HepG2 (cell line): Measurements from ENCODE around the gene RAB40C. TPM values are rescaled to one million over a fixed set of nuclear protein-coding genes. Genes with fewer than 3 reads are reported as not detected.
A peak's percentile ranks its signal among the peaks of the same experiment; 100 is the strongest.

Experiments
- AFF4 ChIP-seq: sonication (generic); formaldehyde crosslinking; IDR thresholded peaks from 2 replicates; pipeline ENCODE4 v1.4.0; 2020; ENCODE audit warnings: missing genetic modification reagents
- DDIT3 ChIP-seq: sonication (generic); formaldehyde crosslinking; IDR thresholded peaks from 2 replicates; pipeline ENCODE4 v1.4.0; 2020; ENCODE audit warnings: mild to moderate bottlenecking, missing genetic modification reagents
- KDM4B ChIP-seq: sonication (generic); formaldehyde crosslinking; IDR thresholded peaks from 2 replicates; pipeline ENCODE4 v1.4.0; 2020; ENCODE audit warnings: missing genetic modification reagents
- MIER2 ChIP-seq: IDR thresholded peaks from 2 replicates; pipeline ENCODE4 v1.6.1; 2016; ENCODE audit warnings: missing biosample characterization, missing genetic modification reagents
- NR3C1 ChIP-seq: sonication (generic); formaldehyde crosslinking; IDR thresholded peaks from 2 replicates; pipeline ENCODE4 v1.4.0; 2020; ENCODE audit warnings: missing genetic modification reagents
- PHF21A ChIP-seq: sonication (generic); formaldehyde crosslinking; IDR thresholded peaks from 2 replicates; pipeline ENCODE4 v1.5.0; 2020; ENCODE audit warnings: mild to moderate bottlenecking, missing genetic modification reagents
- POLR2AphosphoS5 ChIP-seq: IDR thresholded peaks from 2 replicates; pipeline ENCODE4 v1.6.1; 2012; ENCODE audit warnings: low read depth, low read length
- RARA ChIP-seq: IDR thresholded peaks from 2 replicates; pipeline ENCODE4 v1.6.1; 2016; ENCODE audit warnings: missing genetic modification reagents, missing compliant biosample characterization
- SRSF4 ChIP-seq: fragments of 200-400 bp; formaldehyde crosslinking; IDR thresholded peaks from one replicate; pipeline ENCODE4 v1.6.1; 2018; ENCODE audit warnings: mild to moderate bottlenecking, low read depth, low read length, moderate library complexity; ENCODE audit not compliant: poor library complexity, severe bottlenecking
- STAT5B ChIP-seq: sonication (generic); formaldehyde crosslinking; IDR thresholded peaks from 2 replicates; pipeline ENCODE4 v1.4.0; 2020; ENCODE audit warnings: missing genetic modification reagents
- TCF7L2 ChIP-seq: IDR thresholded peaks from 2 replicates; pipeline ENCODE4 v1.6.1; 2011; ENCODE audit warnings: mild to moderate bottlenecking, low read depth, low read length, moderate library complexity
- TEAD2 ChIP-seq: sonication (generic); formaldehyde crosslinking; IDR thresholded peaks from 2 replicates; pipeline ENCODE4 v1.9.0; 2021; ENCODE audit warnings: missing genetic modification reagents
- TRAFD1 ChIP-seq: sonication (generic); formaldehyde crosslinking; IDR thresholded peaks from 2 replicates; pipeline ENCODE4 v1.5.1; 2020; ENCODE audit warnings: missing genetic modification reagents, mild to moderate bottlenecking, borderline replicate concordance
- ZHX1 ChIP-seq: sonication (generic); formaldehyde crosslinking; IDR thresholded peaks from 2 replicates; pipeline ENCODE4 v1.8.1; 2022; ENCODE audit warnings: low read depth, mild to moderate bottlenecking, missing genetic modification reagents
- ZNF17 ChIP-seq: sonication (generic); formaldehyde crosslinking; IDR thresholded peaks from 2 replicates; pipeline ENCODE4 v1.5.0; 2020; ENCODE audit warnings: mild to moderate bottlenecking, missing genetic modification reagents
- ZNF513 ChIP-seq: sonication (generic); formaldehyde crosslinking; conservative IDR thresholded peaks from 2 replicates; pipeline ENCODE4 v1.5.0; 2020; ENCODE audit warnings: missing genetic modification reagents
- ZNF703 ChIP-seq: sonication (generic); formaldehyde crosslinking; IDR thresholded peaks from 2 replicates; pipeline ENCODE4 v1.5.1; 2020; ENCODE audit warnings: missing genetic modification reagents, mild to moderate bottlenecking, moderate library complexity, borderline replicate concordance
- polyA plus RNA-seq, 8 experiments: library from polyadenylated mRNA; depleted of rRNA in 3 of 8; stranded (reverse) in 7 of 8; unstranded in 1 of 8; fragments of >200 nt; fragmentation: Illumina TruSeq in 4 of 8; extraction: Trizol in 4 of 8; gene quantifications; 2 replicates each; pipeline versions ENCODE4 v1.2.1 to v1.2.3, GENCODE V29; 2011 to 2016; ENCODE audit warnings: low read depth in 4 of 8, missing spikeins in 1 of 8, mixed read lengths in 1 of 8; ENCODE audit not compliant: insufficient read depth in 1 of 8
- total RNA-seq, 5 experiments: library from RNA; depleted of rRNA; stranded (reverse); fragments of >200 nt; fragmentation: Illumina TruSeq; extraction: Trizol; gene quantifications; 2 replicates each; pipeline ENCODE4 v1.2.3, GENCODE V29; 2016; ENCODE audit warnings: low read depth in 1 of 5

The RAB40C gene
- total and polyA plus RNA-seq, 2 of the 13 experiments (the other 11 are each of a cell fraction or from before 2014, with no cell fraction given) = 7.7 to 11.5 TPM

GRCh38 chr16:630815-631405 lies 41.0 kb downstream of the RAB40C start, which contains the start of gene WFIKKN1 (continued):
- TF ChIP-seq DDIT3 (CRISPR knock-in tag) (no peak), MIER2 (CRISPR knock-in tag) (no peak), NR3C1 (CRISPR knock-in tag) (no peak), POLR2AphosphoS5 (peak; percentile 62), SRSF4 (no peak), ZNF513 (CRISPR knock-in tag) (no peak), AFF4 (CRISPR knock-in tag) (no peak), KDM4B (CRISPR knock-in tag) (no peak), ZNF17 (CRISPR knock-in tag) (no peak), STAT5B (CRISPR knock-in tag) (no peak), TCF7L2 (no peak), TEAD2 (CRISPR knock-in tag) (no peak), ZHX1 (no peak), PHF21A (CRISPR knock-in tag) (peak; percentile 24; the same call in 1 of the 2 replicates), TRAFD1 (CRISPR knock-in tag) (no peak), RARA (CRISPR knock-in tag) (peak; percentile 22; the same call in 1 of the 2 replicates), ZNF703 (CRISPR knock-in tag) (no peak)
